ENCODE data around the gene WNT6.

DNA sequence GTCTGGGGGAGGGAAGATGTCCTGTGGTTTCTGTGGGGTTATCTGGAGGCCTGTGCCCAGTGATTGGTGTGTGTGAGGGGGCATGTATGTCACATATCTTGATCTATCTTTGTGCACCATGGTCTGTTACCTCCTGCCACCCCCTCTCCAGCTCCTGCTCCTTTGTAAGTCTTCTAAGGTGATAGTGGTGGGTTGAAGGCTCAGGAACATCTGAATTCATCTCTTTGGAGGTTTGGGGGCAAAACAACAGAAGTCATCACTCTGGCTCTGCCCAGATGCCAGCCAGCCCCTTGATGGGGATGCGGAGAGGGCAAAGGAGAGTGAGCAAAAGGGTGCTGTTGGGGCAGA lies 2.7 kb upstream of the WNT6 start:
- no peak for TF ChIP-seq POLR2AphosphoS5 (IDR thresholded peaks at IDR 0.05; ENCODE audit: low read depth, low read length)
- TF ChIP-seq SPI1 (IDR thresholded peaks at IDR 0.05; ENCODE audit: low read depth, low read length) = no peak
- no peak for TF ChIP-seq POLR2A (IDR thresholded peaks at IDR 0.05; ENCODE audit: low read depth, low read length)
